Measurements from ENCODE around the gene CTNND2. TPM values are rescaled to one million over a fixed set of nuclear protein-coding genes. Genes with fewer than 3 reads are reported as not detected.

CTNND2 gene
- polyA plus RNA-seq, 1 donor from 2014 or later: 67.0 TPM

GRCh38 chr5:11180890-11181289 is 723.4 kb downstream of the CTNND2 start:
- no peaks in the 10 kb centered on the region for H3K9me3 ChIP-seq (ENCODE audit: low read length)
- H3K36me3 ChIP-seq (ENCODE audit: insufficient read depth, low read length): peaks cover 4% of the 10 kb centered on the region
- H3K4me2 ChIP-seq (ENCODE audit: low read length): no peak overlapping the region
- no peak overlapping the region for H2AFZ ChIP-seq (ENCODE audit: low read depth, low read length)
- H3K79me2 ChIP-seq (replicated peaks; ENCODE audit: insufficient read depth, low read length): no peaks in the 10 kb centered on the region
- H3K9ac ChIP-seq (ENCODE audit: low read length): no peak overlapping the region
- no peaks in the 10 kb centered on the region for H3F3A ChIP-seq (ENCODE audit: insufficient read depth, low read length, poor library complexity, severe bottlenecking)
- H3K27me3 ChIP-seq (ENCODE audit: insufficient read depth, low read depth, low read length): no peaks in the 10 kb centered on the region
- no peaks in the 10 kb centered on the region for H4K20me1 ChIP-seq (ENCODE audit: insufficient read depth)
- TF ChIP-seq EP300 (conservative IDR thresholded peaks at IDR 0.05; ENCODE audit: poor library complexity, severe bottlenecking) (no peak), SMC3 (conservative IDR thresholded peaks at IDR 0.05; ENCODE audit: poor library complexity) (no peak), TAF1 (IDR thresholded peaks at IDR 0.05; ENCODE audit: low read depth) (no peak)
- H3K27ac ChIP-seq (ENCODE audit: low read length): no peak overlapping the region
- no peak overlapping the region for H3K4me3 ChIP-seq (ENCODE audit: low read length)
- H3K9me2 ChIP-seq (ENCODE audit: insufficient read depth, low read length): no peaks in the 10 kb centered on the region

GRCh38 chr5:11177999-11178711 is 726.1 kb downstream of the CTNND2 start:
- no peak for TF ChIP-seq REST (IDR thresholded peaks at IDR 0.05; ENCODE audit: borderline replicate concordance)
- no peak for TF ChIP-seq TAF1 (IDR thresholded peaks at IDR 0.05; ENCODE audit: low read depth)
- no peak for TF ChIP-seq POLR2AphosphoS5 (IDR thresholded peaks at IDR 0.05)
- TF ChIP-seq, protein P1, sequence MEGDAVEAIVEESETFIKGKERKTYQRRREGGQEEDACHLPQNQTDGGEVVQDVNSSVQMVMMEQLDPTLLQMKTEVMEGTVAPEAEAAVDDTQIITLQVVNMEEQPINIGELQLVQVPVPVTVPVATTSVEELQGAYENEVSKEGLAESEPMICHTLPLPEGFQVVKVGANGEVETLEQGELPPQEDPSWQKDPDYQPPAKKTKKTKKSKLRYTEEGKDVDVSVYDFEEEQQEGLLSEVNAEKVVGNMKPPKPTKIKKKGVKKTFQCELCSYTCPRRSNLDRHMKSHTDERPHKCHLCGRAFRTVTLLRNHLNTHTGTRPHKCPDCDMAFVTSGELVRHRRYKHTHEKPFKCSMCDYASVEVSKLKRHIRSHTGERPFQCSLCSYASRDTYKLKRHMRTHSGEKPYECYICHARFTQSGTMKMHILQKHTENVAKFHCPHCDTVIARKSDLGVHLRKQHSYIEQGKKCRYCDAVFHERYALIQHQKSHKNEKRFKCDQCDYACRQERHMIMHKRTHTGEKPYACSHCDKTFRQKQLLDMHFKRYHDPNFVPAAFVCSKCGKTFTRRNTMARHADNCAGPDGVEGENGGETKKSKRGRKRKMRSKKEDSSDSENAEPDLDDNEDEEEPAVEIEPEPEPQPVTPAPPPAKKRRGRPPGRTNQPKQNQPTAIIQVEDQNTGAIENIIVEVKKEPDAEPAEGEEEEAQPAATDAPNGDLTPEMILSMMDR (IDR thresholded peaks at IDR 0.05; ENCODE audit: poor library complexity, severe bottlenecking): no peak
- no peak for TF ChIP-seq SMC3 (conservative IDR thresholded peaks at IDR 0.05; ENCODE audit: poor library complexity)
- TF ChIP-seq EZH2 (IDR thresholded peaks at IDR 0.05; ENCODE audit: borderline replicate concordance, insufficient read depth, low read length, poor library complexity, severe bottlenecking): no peak
- no peak for TF ChIP-seq MXI1 (conservative IDR thresholded peaks at IDR 0.05; ENCODE audit: poor library complexity, severe bottlenecking)
- no peak for TF ChIP-seq EP300 (conservative IDR thresholded peaks at IDR 0.05; ENCODE audit: poor library complexity, severe bottlenecking)
- TF ChIP-seq RAD21 (conservative IDR thresholded peaks at IDR 0.05): no peak
- Histone ChIP-seq H3K27me3 (ENCODE audit: insufficient read depth, low read depth, low read length) (no peaks in the 10 kb centered on the region), H3K79me2 (replicated peaks; ENCODE audit: insufficient read depth, low read length) (no peaks in the 10 kb centered on the region), H3K4me3 (ENCODE audit: low read length) (no peak overlapping the region), H3F3A (ENCODE audit: insufficient read depth, low read length, poor library complexity, severe bottlenecking) (no peaks in the 10 kb centered on the region), H4K20me1 (ENCODE audit: insufficient read depth) (no peaks in the 10 kb centered on the region), H3K9me3 (ENCODE audit: low read length) (no peaks in the 10 kb centered on the region), H3K36me3 (ENCODE audit: insufficient read depth, low read length) (peaks cover 4% of the 10 kb centered on the region), H3K4me2 (ENCODE audit: low read length) (no peak overlapping the region), H3K9ac (ENCODE audit: low read length) (no peak overlapping the region), H2AFZ (ENCODE audit: low read depth, low read length) (no peak overlapping the region), H3K27ac (ENCODE audit: low read length) (no peak overlapping the region), H3K9me2 (ENCODE audit: insufficient read depth, low read length) (no peaks in the 10 kb centered on the region)
